T follicular helper cell (primary cell): ENCODE measurements around the gene MRAP2.
"Not testable (repeated sequence)": the region's sequence is repeated elsewhere in the genome, so short reads cannot be mapped to it uniquely, and the experiment has no call there.

ENCODE experiments used
- DNase-seq: peaks from one replicate; pipeline ENCODE4 v3.0.0-alpha.2; 2020; ENCODE audit warnings: low read depth

Gene MRAP2

DNA sequence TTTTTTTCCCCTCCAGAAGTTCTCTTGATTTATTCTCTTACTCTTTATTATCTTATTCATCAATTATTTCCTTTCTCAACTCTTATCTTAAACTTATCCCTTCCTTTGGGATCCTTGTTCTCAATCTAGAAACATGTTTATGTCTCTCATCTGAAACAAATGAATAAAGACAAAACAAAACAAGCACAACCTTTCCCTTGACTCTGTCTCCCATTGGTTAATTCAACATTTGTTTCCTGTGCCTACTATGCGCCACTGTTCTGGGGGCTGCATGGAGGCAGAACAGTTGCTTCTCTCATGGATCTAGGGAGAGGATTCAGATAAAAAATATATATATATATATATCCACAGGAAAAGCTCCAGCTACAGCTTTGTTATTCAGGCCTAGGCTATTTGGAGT, 5.2 kb upstream of the MRAP2 start:
- DNase-seq = no peak

DNA sequence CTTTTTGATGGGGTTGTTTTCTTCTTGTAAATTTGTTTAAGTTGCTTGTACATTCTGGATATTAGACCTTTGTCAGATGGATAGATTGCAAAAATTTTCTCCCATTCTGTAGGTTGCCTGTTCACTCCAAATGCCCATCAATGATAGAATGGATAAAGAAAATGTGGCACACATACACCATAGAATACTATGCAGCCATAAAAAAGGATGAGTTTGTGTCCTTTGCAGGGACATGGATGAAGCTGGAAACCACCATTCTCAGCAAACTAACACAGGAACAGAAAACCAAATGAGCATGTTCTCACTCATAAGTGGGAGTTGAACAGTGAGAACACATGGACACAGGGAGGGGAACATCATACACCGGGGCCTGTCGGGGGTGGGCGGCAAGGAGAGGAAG, 1.6 kb upstream of the MRAP2 start:
- not testable (repeated sequence) for DNase-seq

GRCh38 chr6:84035484-84035883, 1.9 kb downstream of the MRAP2 start:
- DNase-seq = no peak

DNA sequence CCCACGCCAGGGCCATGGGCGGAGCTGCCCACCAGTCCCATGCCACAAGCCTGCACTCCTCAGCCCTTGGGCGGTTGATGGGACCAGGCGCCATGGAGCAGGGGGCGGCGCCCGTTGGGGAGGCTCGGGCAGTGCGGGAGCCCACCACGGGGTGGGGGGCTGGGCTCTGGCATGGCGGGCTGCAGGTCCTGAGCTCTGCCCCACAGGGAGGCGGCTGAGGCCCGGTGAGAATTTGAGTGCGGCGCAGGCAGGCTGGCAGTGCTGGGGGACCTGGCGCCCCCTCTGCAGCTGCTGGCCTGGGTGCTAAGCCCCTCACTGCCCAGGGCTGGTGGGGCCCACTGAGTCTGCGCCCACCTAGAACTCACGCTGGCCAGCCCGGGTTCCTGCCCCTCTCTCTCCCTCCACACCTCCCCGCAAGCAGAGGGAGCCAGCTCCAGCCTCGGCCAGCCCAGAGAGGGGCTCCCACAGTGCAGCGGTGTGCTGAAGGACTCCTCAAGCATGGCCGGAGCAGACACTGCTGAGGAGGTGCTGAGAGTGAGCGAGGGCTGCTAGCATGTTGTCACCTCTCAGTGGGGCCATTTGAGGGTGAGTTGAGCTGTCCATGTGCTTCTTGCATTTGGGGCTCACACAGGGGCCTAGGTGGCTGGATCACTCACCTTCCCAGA, 4.0 kb downstream of the MRAP2 start:
- no peak for DNase-seq

DNA sequence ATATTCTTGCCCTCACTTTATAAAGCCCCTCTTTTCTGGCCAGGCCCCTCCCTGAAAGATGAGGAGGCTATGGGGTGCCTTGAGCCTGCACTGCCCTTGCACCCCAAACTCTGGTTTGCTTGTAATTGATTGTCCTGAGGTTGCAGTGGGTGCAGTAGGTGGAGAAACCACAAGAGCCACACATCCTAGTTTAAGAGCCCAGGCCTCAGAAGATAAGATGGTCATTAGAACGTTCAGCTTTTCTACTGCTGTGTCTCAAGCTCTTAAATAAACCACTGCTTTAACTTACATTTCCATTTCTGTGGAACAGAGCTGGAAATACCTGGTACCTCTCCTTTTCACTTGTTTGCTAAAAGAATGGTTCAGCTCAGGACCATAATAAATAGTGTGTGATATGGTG, 9.0 kb downstream of the MRAP2 start:
- no peak for DNase-seq

GRCh38 chr6:84043555-84043954, 10.0 kb downstream of the MRAP2 start:
- DNase-seq = no peak

DNA sequence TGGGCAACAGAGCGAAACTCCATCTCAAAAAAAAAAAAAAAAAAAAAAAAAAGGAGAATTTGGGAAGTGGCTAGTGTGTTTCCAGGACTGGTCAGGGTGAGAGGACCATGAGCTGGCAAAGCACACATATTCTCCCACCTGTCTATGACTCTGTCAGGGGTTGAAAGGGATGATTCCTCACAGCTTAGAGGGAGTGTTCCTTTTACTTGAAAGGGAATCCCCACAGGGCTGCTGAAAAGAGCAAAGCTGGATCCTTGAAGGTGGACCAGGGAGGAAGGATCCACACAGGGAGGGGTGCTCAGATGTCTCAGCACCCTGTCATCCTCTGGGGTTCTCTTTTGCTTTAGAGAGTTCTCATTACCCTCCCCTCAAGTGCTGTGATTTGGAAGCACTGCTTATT, 13.2 kb downstream of the MRAP2 start:
- DNase-seq = no peak

DNA sequence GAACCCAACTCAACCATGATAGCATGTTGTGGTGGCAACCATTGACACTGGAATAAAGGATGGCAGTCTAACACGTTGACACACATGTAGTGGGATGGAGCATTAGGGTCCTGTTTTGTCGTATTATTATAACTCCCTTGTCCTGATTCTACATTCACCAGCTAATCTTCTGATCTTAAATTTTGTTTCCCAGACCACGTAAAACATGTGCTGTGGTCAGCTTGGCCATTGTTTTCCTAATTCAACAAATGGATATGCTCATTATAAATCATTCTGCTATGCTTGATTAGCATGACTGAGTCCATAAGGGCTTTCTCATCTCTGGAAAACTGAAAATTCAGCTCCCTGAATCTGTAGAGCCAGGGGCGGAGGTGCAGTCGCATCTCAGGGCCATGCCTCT, 15.0 kb downstream of the MRAP2 start:
- no peak for DNase-seq

- DNase-seq = no peak
These were observed 16.8 kb downstream of the MRAP2 start for GRCh38 chr6:84050408-84050807.

DNA sequence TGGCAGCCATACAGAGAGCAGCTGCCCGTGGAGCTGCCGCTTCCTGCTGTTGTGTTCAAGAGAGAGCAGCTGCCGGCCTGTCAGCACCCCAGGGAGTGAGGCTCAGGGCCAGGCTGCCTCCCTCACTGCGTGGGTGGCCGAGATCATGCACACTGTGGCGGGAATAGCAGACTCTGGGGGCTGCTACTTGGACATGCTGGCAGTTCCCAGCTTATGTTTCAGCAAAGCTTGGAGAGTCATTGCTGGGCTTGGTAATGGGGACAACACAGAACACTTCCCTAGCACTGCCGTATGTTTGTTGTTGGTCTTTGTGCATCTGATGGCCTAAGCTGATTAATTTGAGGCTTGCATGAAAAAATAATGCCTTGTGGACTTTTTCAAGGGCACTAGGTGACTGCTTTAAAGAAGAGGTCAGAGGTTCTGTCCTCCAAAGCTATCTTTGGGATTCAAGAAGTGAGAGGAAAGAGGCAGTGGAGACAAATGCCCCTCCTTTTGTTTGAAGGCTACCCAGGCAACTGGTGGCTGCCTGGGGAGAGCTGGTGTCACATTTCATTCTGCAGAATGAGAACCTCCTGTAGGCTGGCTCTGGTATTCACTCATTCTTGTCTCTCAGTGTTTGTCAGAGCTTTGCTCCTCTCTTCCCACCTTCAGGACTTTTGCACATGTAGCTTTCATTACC, 18.8 kb downstream of the MRAP2 start:
- DNase-seq = no peak

DNA sequence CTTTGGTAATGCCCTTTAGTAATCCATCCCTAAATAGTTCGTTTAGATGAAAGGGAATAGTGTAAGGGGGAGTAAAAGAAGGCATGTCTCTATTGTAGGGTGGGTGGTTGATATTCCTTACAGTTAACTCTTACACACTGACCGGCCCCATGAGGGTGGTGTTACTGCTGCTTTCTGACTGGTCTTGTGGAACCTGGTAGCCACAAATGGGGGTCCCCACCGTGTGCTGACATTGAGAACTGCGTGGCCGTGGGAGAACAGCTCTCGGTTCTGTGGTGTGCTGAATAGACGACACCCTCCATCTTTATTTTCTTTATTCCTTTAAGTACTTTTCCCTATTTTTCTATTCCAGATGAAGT, 19.3 kb downstream of the MRAP2 start:
- DNase-seq = no peak

DNA sequence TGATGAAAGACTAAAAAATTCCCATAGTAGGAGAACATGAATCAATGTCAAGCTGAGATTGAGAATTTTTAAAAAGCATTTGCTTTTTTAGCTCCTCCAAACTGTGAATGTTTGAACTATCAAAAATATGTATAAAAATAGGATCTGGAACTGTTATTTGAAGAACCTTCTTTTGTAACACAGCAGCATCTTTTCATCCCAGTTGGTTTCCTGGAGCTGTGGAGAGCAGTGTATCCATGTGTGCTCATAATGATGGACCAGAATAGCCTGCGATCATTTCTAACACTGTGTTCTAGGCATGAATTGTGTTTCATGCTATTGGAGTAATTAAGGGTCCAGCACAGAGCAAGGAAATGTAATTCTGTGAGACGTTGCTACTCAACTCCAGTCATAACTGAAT, 22.1 kb downstream of the MRAP2 start:
- no peak for DNase-seq

- DNase-seq = no peak
These were observed 24.3 kb downstream of the MRAP2 start for GRCh38 chr6:84057908-84058307.

GRCh38 chr6:84059082-84059481, 25.5 kb downstream of the MRAP2 start:
- no peak for DNase-seq

DNA sequence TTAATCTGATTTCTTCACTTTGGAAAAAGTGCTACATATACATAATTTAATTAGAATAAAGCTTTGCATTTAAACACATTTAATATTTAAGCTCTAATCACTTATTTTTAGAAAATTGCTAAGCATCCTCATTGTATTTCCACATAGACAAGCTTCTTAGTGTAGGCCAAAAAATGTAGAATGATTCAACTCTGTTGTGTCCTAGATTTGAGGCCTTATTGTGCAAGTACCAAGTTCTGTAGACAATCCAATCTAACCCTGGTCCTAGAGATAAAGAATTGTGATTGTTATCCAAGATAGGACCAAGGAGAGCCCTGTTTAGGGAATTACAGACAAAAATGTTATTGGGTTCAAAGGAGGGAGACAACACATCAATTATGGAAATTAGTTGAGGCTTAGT, 27.6 kb downstream of the MRAP2 start:
- no peak for DNase-seq

DNA sequence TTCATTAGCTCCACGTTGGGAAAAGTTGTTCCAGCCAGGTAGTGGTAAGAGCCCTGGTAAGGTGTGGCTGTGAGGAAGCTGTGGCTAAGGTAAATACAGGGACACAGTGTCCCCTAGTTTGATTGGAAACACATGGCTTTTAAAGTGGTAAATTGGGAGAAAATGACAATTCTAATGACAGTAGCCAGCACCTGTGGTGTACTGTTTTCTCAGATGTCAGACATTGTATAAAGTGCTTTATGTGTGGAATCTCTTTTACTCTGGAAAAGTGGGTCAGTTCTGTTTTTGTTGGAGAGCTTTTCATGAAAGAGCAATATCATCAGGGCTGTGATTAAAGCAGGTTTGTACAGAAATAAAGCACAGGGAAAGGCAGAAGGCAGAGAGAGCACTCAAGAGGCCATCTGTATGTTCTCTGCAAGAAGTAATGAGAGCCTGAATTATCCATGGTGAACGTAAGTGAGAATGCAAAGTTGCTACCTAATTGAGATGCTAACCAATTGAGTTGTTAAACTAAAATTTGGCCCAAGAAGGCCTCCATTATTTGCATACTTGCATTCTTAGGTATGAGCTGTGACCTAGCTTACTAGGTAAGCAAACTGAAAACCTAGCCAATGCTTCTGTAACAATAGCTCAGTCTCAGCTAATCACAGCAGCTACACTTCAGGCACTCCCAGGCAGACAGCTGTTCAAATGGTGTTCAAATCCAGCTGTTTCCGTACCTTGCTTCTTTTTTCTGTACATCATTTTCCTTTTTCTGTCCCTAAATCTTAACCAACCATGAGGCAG, 28.2 kb downstream of the MRAP2 start:
- DNase-seq = no peak

DNA sequence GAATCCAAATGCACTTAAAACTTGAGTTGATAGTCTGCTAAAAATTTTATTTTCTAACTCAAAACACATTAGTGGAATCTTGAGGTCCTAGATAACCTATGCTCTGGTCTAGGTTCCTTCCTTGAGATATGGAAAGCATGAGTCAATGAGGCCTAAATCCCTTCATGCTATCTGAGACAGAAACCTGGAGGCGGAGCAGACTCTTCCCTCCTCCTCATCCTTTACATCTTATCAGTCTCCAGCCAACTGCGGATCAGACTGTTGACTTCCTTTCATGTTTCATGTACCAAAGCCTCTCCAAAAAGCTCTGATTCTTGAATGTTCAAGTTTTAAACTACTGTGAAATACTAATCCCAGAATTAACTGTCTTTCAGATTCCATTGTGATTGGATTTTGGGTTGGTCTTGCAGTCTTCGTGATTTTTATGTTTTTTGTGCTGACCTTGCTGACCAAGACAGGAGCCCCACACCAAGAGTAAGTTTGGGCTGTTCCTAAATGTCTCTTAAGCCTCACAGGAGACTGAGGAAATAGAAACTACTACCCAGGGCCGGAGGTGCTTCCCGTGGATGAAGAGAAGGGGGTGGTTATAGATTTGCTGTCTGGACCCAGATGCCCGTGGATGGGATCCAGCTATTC, 29.1 kb downstream of the MRAP2 start:
- DNase-seq = no peak

GRCh38 chr6:84065693-84066290, 32.2 kb downstream of the MRAP2 start:
- DNase-seq = no peak

DNA sequence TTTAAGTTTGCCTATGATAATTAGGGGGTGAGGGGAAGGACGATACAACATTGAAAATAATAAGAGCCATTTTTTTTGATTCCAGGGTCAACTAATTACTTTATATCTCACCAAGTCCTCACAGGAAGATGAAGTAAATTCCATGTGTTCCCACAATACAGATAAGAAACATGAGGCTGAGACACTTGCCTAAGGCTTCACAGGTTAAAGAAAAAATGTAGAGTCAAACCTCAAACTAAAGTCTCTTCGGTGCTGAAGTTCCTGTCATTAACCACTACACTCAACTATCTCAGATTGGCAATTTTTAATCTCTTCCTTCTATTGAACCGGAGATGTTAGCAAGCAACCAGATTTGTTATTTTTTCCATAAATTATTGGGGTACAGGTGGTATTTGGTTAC, 33.0 kb downstream of the MRAP2 start:
- no peak for DNase-seq

- not testable (repeated sequence) for DNase-seq
These were observed 35.3 kb downstream of the MRAP2 start for GRCh38 chr6:84068873-84069272.

DNA sequence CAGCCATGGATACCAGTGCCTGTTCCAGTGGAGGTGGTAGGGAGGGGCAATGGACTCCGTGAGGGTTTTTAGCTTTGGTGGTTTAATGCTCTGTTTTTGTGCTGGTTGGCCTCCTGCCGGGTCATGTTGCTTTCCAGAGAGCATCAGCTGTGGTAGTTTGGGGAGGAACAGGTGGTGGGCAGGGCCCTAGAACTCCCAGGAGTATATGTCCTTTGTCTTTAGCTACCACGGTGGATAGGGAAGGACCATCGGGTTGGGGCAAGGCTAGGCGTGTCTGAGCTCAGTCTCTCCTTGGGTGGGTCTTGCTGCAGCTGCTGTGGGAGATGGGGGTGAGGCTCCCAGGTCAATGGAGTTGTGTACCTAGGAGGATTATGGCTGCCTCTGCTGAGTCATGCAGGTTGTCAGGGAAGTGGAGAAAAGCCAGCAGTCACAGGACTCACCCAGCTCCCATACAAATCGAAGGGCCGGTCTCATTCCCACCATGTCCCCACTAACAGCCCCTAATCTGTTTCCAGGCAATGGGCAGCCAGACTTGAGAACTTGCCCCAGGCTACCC, 38.9 kb downstream of the MRAP2 start:
- DNase-seq = no peak
